ENCODE measurements around the gene ZSCAN12.

DNA sequence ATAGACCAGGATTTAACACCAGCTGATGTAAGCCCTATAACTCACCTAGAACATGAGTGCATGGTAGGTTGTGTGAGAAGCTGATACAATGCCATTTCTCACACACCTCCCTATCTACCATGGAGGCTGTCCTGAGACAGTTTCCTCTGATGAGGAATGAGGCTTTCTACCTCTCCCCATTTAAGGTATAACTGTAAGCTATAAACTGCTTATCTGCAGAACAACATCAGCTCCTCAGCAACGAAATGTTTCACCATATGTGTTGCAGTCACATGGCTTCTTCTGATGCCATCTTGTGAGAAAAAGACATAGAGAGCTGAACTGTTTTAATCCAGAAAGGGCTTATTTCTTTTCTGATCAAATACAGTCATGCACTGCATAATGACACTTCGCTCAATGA, 29.1 kb downstream of the ZSCAN12 start:
- TF ChIP-seq HCFC1 (IDR thresholded peaks at IDR 0.05; ENCODE audit: low read depth, low read length), result no peak
- TF ChIP-seq MTA3 (CRISPR knock-in tag; IDR thresholded peaks at IDR 0.05), result no peak
- TF ChIP-seq, protein P1, sequence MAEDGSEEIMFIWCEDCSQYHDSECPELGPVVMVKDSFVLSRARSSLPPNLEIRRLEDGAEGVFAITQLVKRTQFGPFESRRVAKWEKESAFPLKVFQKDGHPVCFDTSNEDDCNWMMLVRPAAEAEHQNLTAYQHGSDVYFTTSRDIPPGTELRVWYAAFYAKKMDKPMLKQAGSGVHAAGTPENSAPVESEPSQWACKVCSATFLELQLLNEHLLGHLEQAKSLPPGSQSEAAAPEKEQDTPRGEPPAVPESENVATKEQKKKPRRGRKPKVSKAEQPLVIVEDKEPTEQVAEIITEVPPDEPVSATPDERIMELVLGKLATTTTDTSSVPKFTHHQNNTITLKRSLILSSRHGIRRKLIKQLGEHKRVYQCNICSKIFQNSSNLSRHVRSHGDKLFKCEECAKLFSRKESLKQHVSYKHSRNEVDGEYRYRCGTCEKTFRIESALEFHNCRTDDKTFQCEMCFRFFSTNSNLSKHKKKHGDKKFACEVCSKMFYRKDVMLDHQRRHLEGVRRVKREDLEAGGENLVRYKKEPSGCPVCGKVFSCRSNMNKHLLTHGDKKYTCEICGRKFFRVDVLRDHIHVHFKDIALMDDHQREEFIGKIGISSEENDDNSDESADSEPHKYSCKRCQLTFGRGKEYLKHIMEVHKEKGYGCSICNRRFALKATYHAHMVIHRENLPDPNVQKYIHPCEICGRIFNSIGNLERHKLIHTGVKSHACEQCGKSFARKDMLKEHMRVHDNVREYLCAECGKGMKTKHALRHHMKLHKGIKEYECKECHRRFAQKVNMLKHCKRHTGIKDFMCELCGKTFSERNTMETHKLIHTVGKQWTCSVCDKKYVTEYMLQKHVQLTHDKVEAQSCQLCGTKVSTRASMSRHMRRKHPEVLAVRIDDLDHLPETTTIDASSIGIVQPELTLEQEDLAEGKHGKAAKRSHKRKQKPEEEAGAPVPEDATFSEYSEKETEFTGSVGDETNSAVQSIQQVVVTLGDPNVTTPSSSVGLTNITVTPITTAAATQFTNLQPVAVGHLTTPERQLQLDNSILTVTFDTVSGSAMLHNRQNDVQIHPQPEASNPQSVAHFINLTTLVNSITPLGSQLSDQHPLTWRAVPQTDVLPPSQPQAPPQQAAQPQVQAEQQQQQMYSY (CRISPR knock-in tag; IDR thresholded peaks at IDR 0.05), result no peak
- TF ChIP-seq, protein P2, sequence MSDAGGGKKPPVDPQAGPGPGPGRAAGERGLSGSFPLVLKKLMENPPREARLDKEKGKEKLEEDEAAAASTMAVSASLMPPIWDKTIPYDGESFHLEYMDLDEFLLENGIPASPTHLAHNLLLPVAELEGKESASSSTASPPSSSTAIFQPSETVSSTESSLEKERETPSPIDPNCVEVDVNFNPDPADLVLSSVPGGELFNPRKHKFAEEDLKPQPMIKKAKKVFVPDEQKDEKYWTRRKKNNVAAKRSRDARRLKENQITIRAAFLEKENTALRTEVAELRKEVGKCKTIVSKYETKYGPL (CRISPR knock-in tag; IDR thresholded peaks at IDR 0.05), result no peak
- TF ChIP-seq, protein P3, sequence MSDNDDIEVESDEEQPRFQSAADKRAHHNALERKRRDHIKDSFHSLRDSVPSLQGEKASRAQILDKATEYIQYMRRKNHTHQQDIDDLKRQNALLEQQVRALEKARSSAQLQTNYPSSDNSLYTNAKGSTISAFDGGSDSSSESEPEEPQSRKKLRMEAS (IDR thresholded peaks at IDR 0.05), result no peak
- TF ChIP-seq SETDB1 (CRISPR knock-in tag; IDR thresholded peaks at IDR 0.05; ENCODE audit: borderline replicate concordance), result no peak

Measured in HepG2 (cell line).